Superior temporal gyrus (tissue), 1 donor: ENCODE data around the gene RTEL1.

Experiments used
- DNase-seq: peaks from one replicate; pipeline ENCODE4 v3.0.0-alpha.2; 2016; ENCODE audit errors: extremely low spot score

RTEL1 gene

GRCh38 chr20:63737945-63738686 is 80.0 kb downstream of the RTEL1 start:
- DNase-seq: no peak

DNA sequence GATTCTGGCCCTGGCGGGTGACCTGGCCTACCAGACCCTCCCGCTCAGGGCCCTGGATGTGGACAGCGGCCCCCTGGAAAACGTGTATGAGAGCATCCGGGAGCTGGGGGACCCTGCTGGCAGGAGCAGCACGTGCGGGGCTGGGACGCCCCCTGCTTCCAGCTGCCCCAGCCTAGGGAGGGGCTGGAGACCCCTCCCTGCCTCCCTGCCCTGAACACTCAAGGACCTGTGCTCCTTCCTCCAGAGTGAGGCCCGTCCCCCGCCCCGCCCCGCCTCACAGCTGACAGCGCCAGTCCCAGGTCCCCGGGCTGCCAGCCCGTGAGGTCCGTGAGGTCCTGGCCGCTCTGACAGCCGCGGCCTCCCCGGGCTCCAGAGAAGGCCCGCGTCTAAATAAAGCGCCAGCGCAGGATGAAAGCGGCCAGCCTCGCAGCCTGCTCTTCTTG is 80.6 kb downstream of the RTEL1 start:
- DNase-seq: no peak

GRCh38 chr20:63739130-63740069 is 81.3 kb downstream of the RTEL1 start, which contains the start of gene SLC2A4RG:
SLC2A4RG (plus strand) TSS chr20:63739776; CDS start chr20:63739913, 137 bp downstream.
- peak; percentile 78 for DNase-seq

- no peak for DNase-seq
Measured at GRCh38 chr20:63740070-63740626, 82.0 kb downstream of the RTEL1 start.

DNA sequence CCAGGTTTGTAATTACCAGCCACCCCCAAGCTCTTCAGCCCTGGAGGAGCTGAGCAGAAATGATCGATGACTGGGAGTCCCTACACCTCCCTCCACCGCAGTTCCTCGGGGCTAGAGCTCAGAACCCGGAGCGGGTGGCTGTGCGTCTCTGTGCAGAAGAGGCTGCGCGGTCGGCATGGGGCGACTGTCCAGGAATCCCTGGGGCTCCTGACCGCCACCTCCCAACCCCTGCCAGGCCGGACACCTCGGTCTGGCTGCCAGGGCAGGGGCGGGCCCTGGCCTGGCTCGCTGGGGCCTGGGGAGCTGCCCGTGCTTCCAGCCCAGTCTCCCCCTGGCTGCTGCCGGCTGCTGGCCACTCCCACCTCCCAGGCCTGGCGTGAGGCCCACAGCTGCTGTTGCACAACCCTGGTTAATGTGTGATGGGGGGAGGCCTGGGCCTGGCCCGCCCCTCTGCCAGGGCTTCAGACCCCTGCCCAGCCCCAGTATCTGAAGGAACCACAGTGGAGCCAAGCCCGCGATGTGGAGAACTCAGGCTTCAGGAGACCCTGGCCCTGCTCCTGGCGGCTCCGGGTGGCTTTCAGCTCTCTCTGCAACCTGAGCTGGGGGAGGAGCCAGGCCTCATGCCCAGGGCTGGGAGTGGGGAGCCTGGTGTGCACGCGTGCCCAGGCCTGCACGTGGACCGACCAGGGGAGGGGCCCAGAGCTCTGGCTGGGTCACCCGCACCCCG is 82.7 kb downstream of the RTEL1 start:
- DNase-seq: peak; percentile 54

GRCh38 chr20:63741354-63741675 is 83.2 kb downstream of the RTEL1 start:
- no peak for DNase-seq

- DNase-seq: no peak
Measured at GRCh38 chr20:63741676-63742380, 83.7 kb downstream of the RTEL1 start.

GRCh38 chr20:63742381-63743024 is 84.4 kb downstream of the RTEL1 start:
- no peak for DNase-seq

DNA sequence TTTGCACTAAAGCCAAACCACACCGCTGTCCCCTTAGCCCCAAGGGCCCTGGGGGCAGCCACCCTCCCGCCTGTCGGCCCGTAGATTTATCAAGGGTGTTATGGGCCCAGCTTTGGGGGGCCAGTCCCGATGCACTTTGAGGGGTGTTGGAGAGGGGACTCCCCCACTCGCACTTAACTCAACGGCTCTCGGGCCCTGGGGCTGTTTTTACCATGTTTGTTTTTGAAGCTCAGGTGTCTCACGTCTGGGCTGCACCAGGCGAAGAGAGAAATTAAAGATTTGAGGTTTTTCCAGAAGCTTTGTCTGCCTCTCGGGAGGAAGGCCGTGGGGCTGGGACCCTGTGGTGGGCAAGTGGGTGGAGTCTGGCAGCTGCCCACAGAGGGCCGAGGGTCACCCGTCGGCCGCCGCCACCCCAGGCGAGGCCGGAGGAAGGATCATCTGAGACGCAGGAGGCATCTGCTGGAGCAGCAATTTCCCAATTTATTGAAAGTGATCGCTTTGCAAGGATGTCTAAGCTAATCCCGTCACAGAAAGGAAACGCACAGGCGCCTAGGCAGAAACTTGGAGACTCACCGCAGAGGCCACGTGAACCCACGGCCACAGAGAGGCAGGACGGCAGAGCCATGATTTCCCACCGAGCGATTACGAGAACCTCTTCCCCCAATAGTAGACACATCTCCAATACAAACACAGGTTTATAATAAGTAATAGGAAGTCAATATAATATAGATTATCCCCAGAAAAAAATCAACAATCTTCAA is 85.3 kb downstream of the RTEL1 start:
- DNase-seq: no peak

GRCh38 chr20:63744158-63744557 is 86.0 kb downstream of the RTEL1 start:
- DNase-seq: no peak

GRCh38 chr20:63744574-63745423 is 86.7 kb downstream of the RTEL1 start:
- no peak for DNase-seq

DNA sequence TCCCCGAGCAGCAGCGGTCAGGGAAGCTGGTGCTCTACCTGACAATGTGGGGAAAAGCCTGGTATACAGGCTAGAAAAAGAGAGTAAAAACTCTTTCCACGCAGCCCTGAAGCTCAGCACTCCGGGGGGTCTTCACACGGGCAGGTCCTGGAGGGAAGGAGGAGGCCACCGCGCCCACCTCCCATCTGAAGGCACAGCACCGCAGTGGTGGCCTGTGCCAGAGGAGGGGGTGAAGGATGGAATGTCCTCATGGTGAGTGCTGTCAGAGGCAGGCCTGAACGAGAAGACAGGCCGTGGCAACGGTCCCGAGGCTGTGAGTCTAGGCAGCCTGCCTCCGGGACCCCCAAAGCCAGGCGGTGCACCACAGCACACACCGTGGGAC is 87.3 kb downstream of the RTEL1 start:
- no peak for DNase-seq
